Skeletal muscle tissue (tissue), 4 donors: ENCODE data around the gene FTO. TPM values are rescaled to one million over a fixed set of nuclear protein-coding genes. Genes with fewer than 3 reads are reported as not detected.

Experiments used
- H3K27ac ChIP-seq: one replicate; pipeline ENCODE4 v1.7.0; 2013; ENCODE audit warnings: mild to moderate bottlenecking, low read depth, low read length, inconsistent platforms
- H3K27me3 ChIP-seq, 3 donors: one replicate each; pipeline ENCODE4 v1.7.0; 2013; ENCODE audit warnings: low read length in 3 of 3; ENCODE audit not compliant: control insufficient read depth in 3 of 3, insufficient read depth in 3 of 3
- H3K36me3 ChIP-seq, 3 donors: one replicate each; pipeline ENCODE4 v1.7.0; 2013; ENCODE audit warnings: low read length in 3 of 3; ENCODE audit not compliant: control insufficient read depth in 3 of 3, insufficient read depth in 3 of 3
- H3K4me1 ChIP-seq, 3 donors: one replicate each; pipeline ENCODE4 v1.7.0; 2013; ENCODE audit warnings: low read length in 3 of 3, mild to moderate bottlenecking in 3 of 3; ENCODE audit not compliant: control insufficient read depth in 3 of 3, insufficient read depth in 3 of 3
- H3K4me3 ChIP-seq, 3 donors: one replicate each; pipeline ENCODE4 v1.7.0; 2013; ENCODE audit warnings: low read length in 3 of 3
- H3K9ac ChIP-seq, 3 donors: one replicate each; pipeline ENCODE4 v1.7.0; 2013; ENCODE audit warnings: low read length in 3 of 3, mild to moderate bottlenecking in 3 of 3, moderate library complexity in 2 of 3, low read depth in 1 of 3
- H3K9me3 ChIP-seq, 3 donors: one replicate each; pipeline ENCODE4 v1.7.0; 2013; ENCODE audit warnings: low read length in 3 of 3; ENCODE audit not compliant: control insufficient read depth in 3 of 3
- total RNA-seq: library from RNA; depleted of rRNA; stranded (reverse); fragments of >200 nt; gene quantifications from one replicate; pipeline ENCODE4 v1.2.3, GENCODE V29; 2014
- donor health status: Osteomylitis.

Gene FTO
- total RNA-seq, 1 donor from 2014 or later = 37.1 TPM

DNA sequence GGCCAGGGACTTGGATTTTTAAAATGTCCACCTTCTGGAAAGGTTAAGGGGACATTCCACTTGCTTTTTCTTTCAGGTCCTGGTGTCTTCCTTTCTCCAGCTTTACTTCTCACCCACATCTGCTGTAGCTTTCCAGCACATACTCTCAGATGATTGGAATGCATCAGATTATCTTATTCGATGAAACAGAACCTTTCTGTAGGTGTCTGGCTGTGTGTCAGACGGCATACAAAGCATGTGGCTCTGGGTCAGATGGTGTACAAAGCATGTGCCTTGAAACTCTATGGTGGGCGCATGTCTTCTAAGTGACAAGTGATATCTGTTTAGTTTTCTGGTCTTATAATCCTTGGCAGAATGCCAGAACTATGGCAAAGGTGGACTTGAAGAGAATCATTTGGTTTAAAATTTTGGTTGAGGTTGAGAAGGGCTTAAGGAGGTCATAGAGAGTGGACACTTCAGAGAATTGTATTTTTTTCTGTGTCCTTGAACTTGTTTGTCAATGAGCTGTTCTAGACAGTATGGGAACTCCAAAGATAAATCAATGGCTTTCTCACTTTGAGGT, 125.3 kb downstream of the FTO start:
- Histone ChIP-seq H3K36me3 (peaks cover 6 to 9% (median 8%) of the 10 kb centered on the region in 3 donors), H3K9ac (no peak overlapping the region), H3K4me1 (no peaks in the 10 kb centered on the region), H3K4me3 (no peak overlapping the region), H3K9me3 (no peaks in the 10 kb centered on the region), H3K27me3 (no peaks in the 10 kb centered on the region), H3K27ac (no peak overlapping the region)

DNA sequence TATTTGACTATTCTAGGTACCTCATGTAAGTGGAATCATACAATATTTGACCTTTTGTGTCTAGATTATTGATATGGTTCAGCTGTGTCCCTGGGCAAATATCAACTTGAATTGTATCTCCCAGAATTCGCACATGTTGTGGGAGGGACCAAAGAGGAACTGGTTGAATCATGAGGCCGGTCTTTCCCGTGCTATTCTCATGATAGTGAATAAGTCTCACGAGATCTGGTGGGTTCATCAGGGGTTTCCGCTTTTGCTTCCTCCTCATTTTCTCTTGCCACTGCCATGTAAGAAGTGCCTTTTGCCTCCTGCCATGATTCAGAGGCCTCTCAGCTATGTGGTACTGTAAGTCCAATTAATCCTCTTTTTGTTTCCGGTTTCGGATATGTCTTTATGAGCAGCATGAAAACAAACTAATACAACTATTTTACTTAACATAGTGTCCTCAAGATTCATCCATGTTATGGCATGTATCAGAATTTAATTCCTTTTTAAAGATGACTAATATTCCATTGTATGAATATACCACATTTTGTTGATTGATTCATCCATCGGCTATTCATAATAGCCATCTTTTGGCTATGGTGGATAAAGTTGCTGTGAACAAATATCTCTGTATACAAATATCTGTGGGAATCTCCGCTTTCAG, 129.1 kb downstream of the FTO start:
- no peaks in the 10 kb centered on the region for H3K4me1 ChIP-seq
- peaks cover 0 to 1% (median 0%) of the 10 kb centered on the region in 3 donors for H3K36me3 ChIP-seq
- no peak overlapping the region for H3K4me3 ChIP-seq
- no peaks in the 10 kb centered on the region for H3K27me3 ChIP-seq
- no peaks in the 10 kb centered on the region for H3K9me3 ChIP-seq
- H3K27ac ChIP-seq = no peak overlapping the region
- H3K9ac ChIP-seq = no peak overlapping the region

DNA sequence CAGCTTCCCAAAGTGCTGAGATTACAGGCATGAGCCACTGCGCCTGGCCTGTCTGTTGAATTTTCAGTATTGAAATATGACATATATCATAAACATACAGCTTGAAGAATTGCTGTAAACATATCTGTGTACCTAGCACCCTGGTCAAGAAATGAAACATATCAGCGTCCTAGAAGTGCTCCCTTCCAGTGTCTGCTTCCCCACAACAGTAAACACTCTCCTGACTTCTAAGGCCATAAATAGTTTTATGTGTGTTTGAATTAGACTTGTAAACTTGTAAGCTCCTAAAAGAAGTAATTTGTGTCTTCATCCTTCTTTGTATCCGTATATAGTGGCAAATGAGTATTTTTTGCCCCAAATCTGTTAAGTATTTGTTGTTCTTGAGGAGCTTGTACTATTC, 132.2 kb downstream of the FTO start:
- no peak overlapping the region for H3K4me3 ChIP-seq
- H3K4me1 ChIP-seq = no peaks in the 10 kb centered on the region
- H3K27me3 ChIP-seq = no peaks in the 10 kb centered on the region
- H3K27ac ChIP-seq = no peak overlapping the region
- no peak overlapping the region for H3K9ac ChIP-seq
- H3K36me3 ChIP-seq = peaks cover 0 to 3% (median 0%) of the 10 kb centered on the region in 3 donors
- no peaks in the 10 kb centered on the region for H3K9me3 ChIP-seq

DNA sequence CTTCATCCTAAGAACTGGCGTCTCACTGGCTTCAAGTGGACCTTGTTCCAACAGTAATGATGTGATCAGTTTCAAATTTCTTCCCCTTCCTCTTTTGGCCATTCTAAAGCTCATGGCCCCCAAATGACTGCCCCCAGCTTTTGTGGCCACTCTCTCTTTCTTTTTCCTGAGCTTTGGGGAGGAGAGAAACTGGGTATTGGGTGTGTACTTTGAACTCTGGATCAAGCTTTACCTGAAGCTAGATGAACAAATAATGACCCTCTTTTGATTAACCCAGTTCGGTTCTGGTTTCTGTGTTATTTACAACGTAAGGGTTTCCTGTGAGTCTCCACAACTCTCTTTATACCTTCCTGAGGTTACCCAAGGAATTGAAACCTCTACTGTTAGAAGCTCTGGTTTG, 132.7 kb downstream of the FTO start:
- no peak overlapping the region for H3K9ac ChIP-seq
- H3K27me3 ChIP-seq = no peaks in the 10 kb centered on the region
- peaks cover 0 to 3% (median 0%) of the 10 kb centered on the region in 3 donors for H3K36me3 ChIP-seq
- no peaks in the 10 kb centered on the region for H3K9me3 ChIP-seq
- no peaks in the 10 kb centered on the region for H3K4me1 ChIP-seq
- H3K27ac ChIP-seq = no peak overlapping the region
- no peak overlapping the region for H3K4me3 ChIP-seq

DNA sequence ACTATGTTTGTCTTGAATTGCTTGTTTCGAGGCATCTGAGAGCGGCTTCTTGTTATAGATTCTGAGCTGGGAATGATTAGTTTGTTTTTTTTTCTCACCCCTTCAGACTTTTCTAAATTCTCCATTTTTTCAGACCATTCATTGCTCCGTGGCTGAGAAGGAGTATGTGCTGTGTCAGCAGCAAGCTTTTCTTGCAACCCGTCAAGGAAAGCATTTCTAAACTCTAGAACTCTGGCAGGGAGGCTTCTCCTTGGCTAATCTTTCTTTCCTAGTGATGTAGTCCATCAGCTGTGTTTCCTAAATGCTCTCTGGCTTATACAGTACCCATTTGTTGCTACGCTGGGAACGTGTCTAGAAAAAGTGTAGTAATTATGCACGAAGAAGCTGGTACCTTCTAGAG, 133.5 kb downstream of the FTO start:
- no peaks in the 10 kb centered on the region for H3K9me3 ChIP-seq
- no peak overlapping the region for H3K4me3 ChIP-seq
- H3K9ac ChIP-seq = no peak overlapping the region
- no peaks in the 10 kb centered on the region for H3K4me1 ChIP-seq
- H3K27ac ChIP-seq = no peak overlapping the region
- peaks cover 0 to 3% (median 0%) of the 10 kb centered on the region in 3 donors for H3K36me3 ChIP-seq
- H3K27me3 ChIP-seq = no peaks in the 10 kb centered on the region

DNA sequence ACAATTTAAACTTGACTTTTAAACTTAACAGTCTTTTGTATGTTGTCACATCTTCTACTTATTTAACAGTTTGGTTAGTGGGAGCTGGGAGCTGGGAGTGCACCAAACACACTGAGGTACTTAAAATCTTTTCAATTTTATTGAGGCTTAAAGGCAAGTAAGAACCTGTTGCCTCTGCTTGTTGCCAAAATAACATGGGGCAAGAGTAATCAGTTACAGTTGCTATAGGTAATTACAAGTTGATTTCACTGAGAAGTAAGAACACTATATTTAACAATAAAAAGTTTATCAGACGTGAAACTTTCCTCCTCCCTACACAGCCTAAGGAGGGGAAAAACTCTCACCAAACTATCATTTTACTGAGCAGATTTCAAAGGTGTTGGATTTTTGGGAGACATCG, 135.2 kb downstream of the FTO start:
- Histone ChIP-seq H3K4me3 (no peak overlapping the region), H3K27ac (no peak overlapping the region), H3K36me3 (peaks cover 0 to 3% (median 0%) of the 10 kb centered on the region in 3 donors), H3K4me1 (no peaks in the 10 kb centered on the region), H3K9me3 (no peaks in the 10 kb centered on the region), H3K9ac (no peak overlapping the region), H3K27me3 (no peaks in the 10 kb centered on the region)

DNA sequence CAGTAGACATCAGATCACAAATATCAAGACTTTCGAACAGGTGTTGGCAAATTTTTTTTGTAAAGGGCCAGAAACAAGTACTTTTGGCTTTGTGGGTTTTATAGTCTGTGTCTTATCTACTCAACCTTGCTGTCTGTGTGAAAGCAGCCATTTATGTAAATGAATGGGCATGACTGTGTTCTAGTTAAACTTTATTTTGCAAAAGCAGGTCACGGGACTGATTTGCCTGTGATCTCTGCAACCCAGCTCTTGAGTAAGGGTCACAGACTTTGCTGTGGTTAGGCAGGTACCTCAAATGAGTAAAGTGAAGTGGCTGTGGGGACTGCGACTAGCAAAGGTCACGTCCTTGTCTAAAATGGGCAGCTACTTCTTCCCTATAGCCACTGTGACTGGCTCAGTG, 136.5 kb downstream of the FTO start:
- H3K4me1 ChIP-seq = no peaks in the 10 kb centered on the region
- H3K27ac ChIP-seq = no peak overlapping the region
- H3K9me3 ChIP-seq = no peaks in the 10 kb centered on the region
- no peaks in the 10 kb centered on the region for H3K27me3 ChIP-seq
- no peak overlapping the region for H3K9ac ChIP-seq
- peaks cover 0 to 3% (median 0%) of the 10 kb centered on the region in 3 donors for H3K36me3 ChIP-seq
- H3K4me3 ChIP-seq = no peak overlapping the region

DNA sequence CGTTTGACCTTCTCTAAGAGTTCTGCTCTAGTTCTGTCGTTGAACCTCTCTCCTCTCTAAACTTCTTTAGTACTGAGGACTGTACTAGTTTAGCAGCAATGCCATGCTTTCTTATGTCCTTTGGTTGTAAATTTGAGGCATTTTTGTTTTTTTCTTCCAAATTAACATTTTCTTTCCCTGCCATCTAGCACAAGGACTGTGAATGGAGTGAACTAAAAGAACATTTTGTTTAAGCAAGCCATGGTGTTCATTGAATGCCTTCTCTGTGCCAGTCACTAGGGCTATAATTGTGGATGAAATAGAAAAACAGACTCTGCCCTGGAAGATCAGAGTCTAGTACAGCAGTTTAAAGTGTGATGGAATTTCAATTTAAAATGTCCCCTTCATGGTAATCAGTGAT, 137.9 kb downstream of the FTO start:
- Histone ChIP-seq H3K4me3 (no peak overlapping the region), H3K27me3 (no peaks in the 10 kb centered on the region), H3K36me3 (peaks cover 0 to 6% (median 4%) of the 10 kb centered on the region in 3 donors), H3K9ac (no peak overlapping the region), H3K9me3 (no peaks in the 10 kb centered on the region), H3K4me1 (no peaks in the 10 kb centered on the region), H3K27ac (no peak overlapping the region)

DNA sequence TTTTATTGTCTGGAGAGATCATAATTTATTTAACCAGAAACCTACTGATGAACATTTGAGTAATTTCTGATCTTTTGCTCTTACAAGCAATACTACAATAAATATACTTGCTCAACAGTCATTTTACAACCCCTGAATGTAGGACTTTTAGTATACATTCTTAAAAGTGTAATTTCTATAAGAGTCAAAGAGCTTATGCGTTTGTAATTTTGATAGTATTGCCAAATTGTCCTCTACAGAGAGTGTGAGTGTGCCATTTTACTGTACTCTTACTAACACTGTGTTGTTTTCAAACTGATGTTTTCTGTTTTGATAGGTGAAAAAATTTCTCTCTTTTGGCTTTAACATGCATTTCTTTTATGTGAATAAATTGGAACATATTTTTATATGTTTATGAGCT, 139.1 kb downstream of the FTO start:
- no peak overlapping the region for H3K27ac ChIP-seq
- no peaks in the 10 kb centered on the region for H3K9me3 ChIP-seq
- peaks cover 0 to 4% (median 4%) of the 10 kb centered on the region in 3 donors for H3K36me3 ChIP-seq
- H3K4me1 ChIP-seq = no peaks in the 10 kb centered on the region
- no peak overlapping the region for H3K9ac ChIP-seq
- no peaks in the 10 kb centered on the region for H3K27me3 ChIP-seq
- no peak overlapping the region for H3K4me3 ChIP-seq

DNA sequence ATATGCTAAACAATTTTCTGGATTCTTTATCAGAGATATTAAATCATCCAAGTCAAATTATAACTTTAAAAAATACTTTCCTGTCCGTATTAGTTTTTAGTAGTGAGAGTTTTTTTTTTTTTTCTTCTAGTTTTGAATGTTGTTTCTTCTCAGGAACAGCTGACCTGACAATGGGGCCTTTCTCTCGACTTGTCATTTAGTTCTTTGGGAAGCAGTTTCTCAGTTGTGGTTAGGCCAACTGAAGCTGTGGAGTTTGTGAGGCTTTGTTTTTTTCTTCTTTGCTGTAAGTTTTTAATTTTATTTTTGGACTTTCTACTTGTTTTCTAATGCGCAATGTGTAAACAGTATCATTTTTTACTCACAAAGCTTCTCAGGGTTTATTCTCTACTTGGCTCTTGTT, 140.8 kb downstream of the FTO start:
- H3K27me3 ChIP-seq = no peaks in the 10 kb centered on the region
- no peaks in the 10 kb centered on the region for H3K4me1 ChIP-seq
- H3K9ac ChIP-seq = no peak overlapping the region
- H3K36me3 ChIP-seq = peaks cover 0 to 4% (median 3%) of the 10 kb centered on the region in 3 donors
- H3K9me3 ChIP-seq = no peaks in the 10 kb centered on the region
- no peak overlapping the region for H3K4me3 ChIP-seq
- no peak overlapping the region for H3K27ac ChIP-seq
